Measurements from ENCODE around the gene TCP1. TPM values are rescaled to one million over a fixed set of nuclear protein-coding genes. Genes with fewer than 3 reads are reported as not detected.

The TCP1 gene
- total and polyA plus RNA-seq, 9 of the 15 experiments (the other 6 are each of a cell fraction or from before 2014, with no cell fraction given): 331 to 801 (median 645) TPM

GRCh38 chr6:159826968-159827647 lies 37.7 kb upstream of the TCP1 start (continued):
- TF ChIP-seq ZNF592 (IDR thresholded peaks at IDR 0.05): no peak

GRCh38 chr6:159826004-159826403 lies 36.6 kb upstream of the TCP1 start:
- Histone ChIP-seq H3K9me1 (ENCODE audit: control insufficient read depth, insufficient read depth, low read length) (peaks cover 4% of the 10 kb centered on the region), H3K9me3 (replicated peaks; ENCODE audit: control insufficient read depth, insufficient read depth, low read depth, low read length) (no peaks in the 10 kb centered on the region), H3K27me3 (ENCODE audit: control insufficient read depth in 2 of 2, insufficient read depth in 2 of 2, low read length in 2 of 2) (peaks cover 79 to 80% of the 10 kb centered on the region in 2 experiments), H2AFZ (ENCODE audit: low read depth, low read length) (no peak overlapping the region), H3K36me3 (ENCODE audit: control insufficient read depth, insufficient read depth, low read length) (no peaks in the 10 kb centered on the region), H3K27ac (ENCODE audit: extremely low read depth, low read depth, low read length) (no peak overlapping the region), H4K20me1 (replicated peaks; ENCODE audit: control insufficient read depth, insufficient read depth, low read length) (0 out of 2 replicates have a peak, but pooled peaks cover 3% of the 10 kb centered on the region), H3K79me2 (ENCODE audit: control insufficient read depth, insufficient read depth, low read length) (no peaks in the 10 kb centered on the region), H3K4me1 (replicated peaks in 1 of 2; ENCODE audit: control insufficient read depth in 2 of 2, insufficient read depth in 2 of 2, low read length in 2 of 2) (peaks cover 0 to 4% of the 10 kb centered on the region in 2 experiments; a peak in 2 of 5 replicates), H3K4me2 (ENCODE audit: insufficient read depth, low read length) (no peak overlapping the region), H3K9ac (ENCODE audit: insufficient read depth in 1 of 2, low read depth in 2 of 2, low read length in 2 of 2) (no peak overlapping the region), H3K4me3 (no peak overlapping the region)
- BruUV-seq (replicated peaks): no TSS peak
- DNase-seq (ENCODE audit: extremely low read depth in 1 of 4, low spot score in 3 of 4) (no peak), FAIRE-seq (no peak), ATAC-seq (no peak)
- in situ Hi-C loops (cut with MboI): no loop called here
- POLR2A ChIA-PET: interaction anchor here (1.2 kb wide), 1 partner anchor 13 kb away, joined by 4 read pairs; no protein-coding TSS in a partner anchor
- CTCF ChIA-PET (ENCODE audit: low intra/inter-chr PET ratio): no interaction called here
- intact Hi-C loops (cut with micrococcal nuclease): no loop called here
- WGBS (ENCODE audit: insufficient coverage, low coverage, missing lambda C conversion rate): 2% methylated on average over 13 of the region's 13 CpGs
- TF ChIP-seq SMAD1 (IDR thresholded peaks at IDR 0.05; ENCODE audit: low read depth, low read length, partially characterized antibody) (no peak), NR1H2 (CRISPR knock-in tag; IDR thresholded peaks at IDR 0.05) (no peak), IRF2 (CRISPR knock-in tag; IDR thresholded peaks at IDR 0.05) (no peak), CBFB (CRISPR knock-in tag; IDR thresholded peaks at IDR 0.05) (no peak), TCF7 (IDR thresholded peaks at IDR 0.05; ENCODE audit: borderline replicate concordance) (no peak)
- TF ChIP-seq, protein P1, sequence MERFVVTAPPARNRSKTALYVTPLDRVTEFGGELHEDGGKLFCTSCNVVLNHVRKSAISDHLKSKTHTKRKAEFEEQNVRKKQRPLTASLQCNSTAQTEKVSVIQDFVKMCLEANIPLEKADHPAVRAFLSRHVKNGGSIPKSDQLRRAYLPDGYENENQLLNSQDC (CRISPR knock-in tag; IDR thresholded peaks at IDR 0.05): no peak
- TF ChIP-seq, protein P2, sequence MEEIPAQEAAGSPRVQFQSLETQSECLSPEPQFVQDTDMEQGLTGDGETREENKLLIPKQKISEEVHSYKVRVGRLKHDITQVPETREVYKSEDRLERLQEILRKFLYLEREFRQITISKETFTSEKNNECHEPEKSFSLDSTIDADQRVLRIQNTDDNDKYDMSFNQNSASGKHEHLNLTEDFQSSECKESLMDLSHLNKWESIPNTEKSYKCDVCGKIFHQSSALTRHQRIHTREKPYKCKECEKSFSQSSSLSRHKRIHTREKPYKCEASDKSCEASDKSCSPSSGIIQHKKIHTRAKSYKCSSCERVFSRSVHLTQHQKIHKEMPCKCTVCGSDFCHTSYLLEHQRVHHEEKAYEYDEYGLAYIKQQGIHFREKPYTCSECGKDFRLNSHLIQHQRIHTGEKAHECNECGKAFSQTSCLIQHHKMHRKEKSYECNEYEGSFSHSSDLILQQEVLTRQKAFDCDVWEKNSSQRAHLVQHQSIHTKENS (CRISPR knock-in tag; IDR thresholded peaks at IDR 0.05): no peak
- TF ChIP-seq, protein P3, sequence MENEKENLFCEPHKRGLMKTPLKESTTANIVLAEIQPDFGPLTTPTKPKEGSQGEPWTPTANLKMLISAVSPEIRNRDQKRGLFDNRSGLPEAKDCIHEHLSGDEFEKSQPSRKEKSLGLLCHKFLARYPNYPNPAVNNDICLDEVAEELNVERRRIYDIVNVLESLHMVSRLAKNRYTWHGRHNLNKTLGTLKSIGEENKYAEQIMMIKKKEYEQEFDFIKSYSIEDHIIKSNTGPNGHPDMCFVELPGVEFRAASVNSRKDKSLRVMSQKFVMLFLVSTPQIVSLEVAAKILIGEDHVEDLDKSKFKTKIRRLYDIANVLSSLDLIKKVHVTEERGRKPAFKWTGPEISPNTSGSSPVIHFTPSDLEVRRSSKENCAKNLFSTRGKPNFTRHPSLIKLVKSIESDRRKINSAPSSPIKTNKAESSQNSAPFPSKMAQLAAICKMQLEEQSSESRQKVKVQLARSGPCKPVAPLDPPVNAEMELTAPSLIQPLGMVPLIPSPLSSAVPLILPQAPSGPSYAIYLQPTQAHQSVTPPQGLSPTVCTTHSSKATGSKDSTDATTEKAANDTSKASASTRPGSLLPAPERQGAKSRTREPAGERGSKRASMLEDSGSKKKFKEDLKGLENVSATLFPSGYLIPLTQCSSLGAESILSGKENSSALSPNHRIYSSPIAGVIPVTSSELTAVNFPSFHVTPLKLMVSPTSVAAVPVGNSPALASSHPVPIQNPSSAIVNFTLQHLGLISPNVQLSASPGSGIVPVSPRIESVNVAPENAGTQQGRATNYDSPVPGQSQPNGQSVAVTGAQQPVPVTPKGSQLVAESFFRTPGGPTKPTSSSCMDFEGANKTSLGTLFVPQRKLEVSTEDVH (IDR thresholded peaks at IDR 0.05; ENCODE audit: low read depth, partially characterized antibody): no peak
- TF ChIP-seq, protein P4, sequence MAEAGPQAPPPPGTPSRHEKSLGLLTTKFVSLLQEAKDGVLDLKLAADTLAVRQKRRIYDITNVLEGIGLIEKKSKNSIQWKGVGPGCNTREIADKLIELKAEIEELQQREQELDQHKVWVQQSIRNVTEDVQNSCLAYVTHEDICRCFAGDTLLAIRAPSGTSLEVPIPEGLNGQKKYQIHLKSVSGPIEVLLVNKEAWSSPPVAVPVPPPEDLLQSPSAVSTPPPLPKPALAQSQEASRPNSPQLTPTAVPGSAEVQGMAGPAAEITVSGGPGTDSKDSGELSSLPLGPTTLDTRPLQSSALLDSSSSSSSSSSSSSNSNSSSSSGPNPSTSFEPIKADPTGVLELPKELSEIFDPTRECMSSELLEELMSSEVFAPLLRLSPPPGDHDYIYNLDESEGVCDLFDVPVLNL (CRISPR knock-in tag; IDR thresholded peaks at IDR 0.05; ENCODE audit: low read depth): no peak

Data from K562 (cell line).